Mesendoderm (in vitro differentiated cells): Measurements from ENCODE around the gene CUZD1.
"Not testable (repeated sequence)": the region's sequence is repeated elsewhere in the genome, so short reads cannot be mapped to it uniquely, and the experiment has no call there.

Experiments
- DNase-seq: peaks from one replicate; pipeline ENCODE4 v3.0.0; 2013
- H2AK5ac ChIP-seq: 2 replicates; pipeline ENCODE4 v1.6.1; 2013; ENCODE audit warnings: low read length, inconsistent platforms
- H2BK120ac ChIP-seq: 2 replicates; pipeline ENCODE4 v1.6.1; 2013; ENCODE audit warnings: low read depth, mild to moderate bottlenecking, low read length, moderate library complexity, mixed read lengths
- H2BK15ac ChIP-seq: replicated peaks from 2 replicates; pipeline ENCODE4 v1.6.1; 2013; ENCODE audit warnings: low read depth, mild to moderate bottlenecking, moderate library complexity
- H2BK5ac ChIP-seq: 2 replicates; pipeline ENCODE4 v1.6.1; 2013; ENCODE audit warnings: low read length, inconsistent platforms
- H3K18ac ChIP-seq: 2 replicates; pipeline ENCODE4 v1.6.1; 2013; ENCODE audit warnings: mild to moderate bottlenecking, low read length, mixed read lengths
- H3K23ac ChIP-seq: one replicate; pipeline ENCODE4 v1.6.1; 2013; ENCODE audit warnings: low read length
- H3K27ac ChIP-seq: 2 replicates; pipeline ENCODE4 v1.5.1; 2013; ENCODE audit warnings: low read depth, mild to moderate bottlenecking, inconsistent platforms, low read length, moderate library complexity
- H3K27me3 ChIP-seq: 2 replicates; pipeline ENCODE4 v1.6.1; 2013; ENCODE audit warnings: low read length, control low read depth, mild to moderate bottlenecking, inconsistent platforms; ENCODE audit not compliant: insufficient read depth, poor library complexity
- H3K36me3 ChIP-seq: 2 replicates; pipeline ENCODE4 v1.6.1; 2013; ENCODE audit warnings: low read length, inconsistent platforms; ENCODE audit not compliant: control insufficient read depth, insufficient read depth
- H3K4ac ChIP-seq: one replicate; pipeline ENCODE4 v1.6.1; 2013; ENCODE audit warnings: low read depth, mild to moderate bottlenecking, low read length, moderate library complexity
- H3K4me1 ChIP-seq: 2 replicates; pipeline ENCODE4 v1.6.1; 2013; ENCODE audit warnings: low read depth, low read length, inconsistent platforms; ENCODE audit not compliant: control insufficient read depth
- H3K4me2 ChIP-seq: 2 replicates; pipeline ENCODE4 v1.6.1; 2013; ENCODE audit warnings: low read length
- H3K4me3 ChIP-seq: 2 replicates; pipeline ENCODE4 v1.5.1; 2013; ENCODE audit warnings: mild to moderate bottlenecking, low read length
- H3K56ac ChIP-seq: one replicate; pipeline ENCODE4 v1.6.1; 2013; ENCODE audit warnings: low read length
- H3K79me1 ChIP-seq: 2 replicates; pipeline ENCODE4 v1.6.1; 2013; ENCODE audit warnings: low read length, inconsistent platforms
- H3K79me2 ChIP-seq: 2 replicates; pipeline ENCODE4 v1.6.1; 2013; ENCODE audit warnings: mild to moderate bottlenecking, low read length; ENCODE audit not compliant: control insufficient read depth, insufficient read depth
- H3K9ac ChIP-seq: 2 replicates; pipeline ENCODE4 v1.6.1; 2013; ENCODE audit warnings: low read length, inconsistent platforms
- H4K5ac ChIP-seq: one replicate; pipeline ENCODE4 v1.6.1; 2013; ENCODE audit warnings: low read length
- H4K8ac ChIP-seq: one replicate; pipeline ENCODE4 v1.6.1; 2013; ENCODE audit warnings: low read depth, mild to moderate bottlenecking, control low read depth, low read length, moderate library complexity
- WGBS: extraction: QIAGEN DNeasy Blood & Tissue Kit; methylation state at CpG from one replicate; pipeline ENCODE4 v1.1.7; 2013; ENCODE audit warnings: low lambda C conversion rate, missing lambda C conversion rate; ENCODE audit not compliant: insufficient coverage; ENCODE audit errors: extremely low coverage; 5-methylcytosine and 5-hydroxymethylcytosine counted together

CUZD1 gene

GRCh38 chr10:122859527-122859926, 13.9 kb upstream of the CUZD1 start:
- no peak for DNase-seq
- Histone ChIP-seq H2BK5ac (no peak overlapping the region), H2BK120ac (no peak overlapping the region)

GRCh38 chr10:122858042-122858441, 12.4 kb upstream of the CUZD1 start:
- H3K4ac ChIP-seq, H3K9ac ChIP-seq, H2BK120ac ChIP-seq, H3K79me1 ChIP-seq, H3K4me1 ChIP-seq, H3K4me3 ChIP-seq, H3K4me2 ChIP-seq, H3K27me3 ChIP-seq, H3K36me3 ChIP-seq, H4K5ac ChIP-seq, DNase-seq, H3K23ac ChIP-seq, H4K8ac ChIP-seq, H3K18ac ChIP-seq, H3K79me2 ChIP-seq, H3K56ac ChIP-seq, H2BK5ac ChIP-seq, H2BK15ac ChIP-seq, H2AK5ac ChIP-seq, H3K27ac ChIP-seq: not testable (repeated sequence)
- WGBS = no CpG with 5 or more reads among the region's 5 CpGs

More at GRCh38 chr10:122859527-122859926, 13.9 kb upstream of the CUZD1 start:
- no peak overlapping the region for H3K4me3 ChIP-seq
- no peaks in the 10 kb centered on the region for H3K79me1 ChIP-seq
- H3K4ac ChIP-seq = no peak overlapping the region
- H3K9ac ChIP-seq = no peak overlapping the region
- H3K36me3 ChIP-seq = no peaks in the 10 kb centered on the region
- peaks cover 2% of the 10 kb centered on the region for H3K4me1 ChIP-seq
- no peak overlapping the region for H2AK5ac ChIP-seq
- H3K18ac ChIP-seq = no peak overlapping the region
- no peak overlapping the region for H3K4me2 ChIP-seq
- H4K8ac ChIP-seq = no peak overlapping the region
- no peaks in the 10 kb centered on the region for H3K79me2 ChIP-seq
- H2BK15ac ChIP-seq = no peak overlapping the region
- no peaks in the 10 kb centered on the region for H3K27me3 ChIP-seq
- no peak overlapping the region for H3K23ac ChIP-seq
- no CpG with 5 or more reads among the region's 1 CpG for WGBS
- no peak overlapping the region for H3K27ac ChIP-seq
- no peak overlapping the region for H4K5ac ChIP-seq
- H3K56ac ChIP-seq = no peak overlapping the region

- no peak overlapping the region for H3K9ac ChIP-seq
- no CpG with 5 or more reads among the region's 1 CpG for WGBS
- H2BK5ac ChIP-seq = no peak overlapping the region
- H3K79me1 ChIP-seq = no peaks in the 10 kb centered on the region
- H2AK5ac ChIP-seq = no peak overlapping the region
- H3K18ac ChIP-seq = no peak overlapping the region
- peaks cover 2% of the 10 kb centered on the region for H3K4me1 ChIP-seq
- H2BK15ac ChIP-seq = no peak overlapping the region
- H4K8ac ChIP-seq = no peak overlapping the region
- no peak overlapping the region for H4K5ac ChIP-seq
- no peak overlapping the region for H3K56ac ChIP-seq
- H3K4ac ChIP-seq = no peak overlapping the region
- H3K79me2 ChIP-seq = no peaks in the 10 kb centered on the region
- H3K23ac ChIP-seq = no peak overlapping the region
- H3K4me2 ChIP-seq = no peak overlapping the region
- H2BK120ac ChIP-seq = no peak overlapping the region
- H3K36me3 ChIP-seq = no peaks in the 10 kb centered on the region
- H3K4me3 ChIP-seq = no peak overlapping the region
- H3K27ac ChIP-seq = no peak overlapping the region
- H3K27me3 ChIP-seq = no peaks in the 10 kb centered on the region
- DNase-seq = no peak
These were observed 11.2 kb upstream of the CUZD1 start for GRCh38 chr10:122856902-122857301.

- Histone ChIP-seq H3K4me1 (peaks cover 4% of the 10 kb centered on the region), H3K4me2 (no peak overlapping the region), H3K56ac (peak overlapping the region; percentile 63), H4K5ac (no peak overlapping the region), H2AK5ac (peak overlapping the region; percentile 20), H3K4me3 (no peak overlapping the region), H3K23ac (no peak overlapping the region), H2BK15ac (no peak overlapping the region), H3K36me3 (no peaks in the 10 kb centered on the region), H3K27me3 (no peaks in the 10 kb centered on the region), H2BK120ac (no peak overlapping the region), H2BK5ac (peak overlapping the region; percentile 4), H3K79me2 (no peaks in the 10 kb centered on the region), H3K18ac (no peak overlapping the region), H3K27ac (no peak overlapping the region), H4K8ac (no peak overlapping the region), H3K4ac (no peak overlapping the region), H3K79me1 (no peaks in the 10 kb centered on the region), H3K9ac (peak overlapping the region; percentile 44)
- no CpG with 5 or more reads among the region's 3 CpGs for WGBS
- DNase-seq = peak; percentile 30
These were observed 10.1 kb upstream of the CUZD1 start for GRCh38 chr10:122855745-122856144.

- no peak overlapping the region for H3K9ac ChIP-seq
- H3K4ac ChIP-seq = no peak overlapping the region
- H3K23ac ChIP-seq = no peak overlapping the region
- H2BK5ac ChIP-seq = no peak overlapping the region
- H3K4me2 ChIP-seq = no peak overlapping the region
- H3K18ac ChIP-seq = no peak overlapping the region
- H3K27me3 ChIP-seq = no peaks in the 10 kb centered on the region
- H3K36me3 ChIP-seq = no peaks in the 10 kb centered on the region
- H2BK15ac ChIP-seq = no peak overlapping the region
- no peak overlapping the region for H4K8ac ChIP-seq
- H2BK120ac ChIP-seq = no peak overlapping the region
- WGBS = no CpG with 5 or more reads among the region's 5 CpGs
- no peak overlapping the region for H3K27ac ChIP-seq
- no peaks in the 10 kb centered on the region for H3K79me1 ChIP-seq
- no peak overlapping the region for H3K56ac ChIP-seq
- no peak overlapping the region for H3K4me3 ChIP-seq
- H2AK5ac ChIP-seq = no peak overlapping the region
- peaks cover 11% of the 10 kb centered on the region for H3K4me1 ChIP-seq
- no peak overlapping the region for H4K5ac ChIP-seq
- H3K79me2 ChIP-seq = no peaks in the 10 kb centered on the region
- DNase-seq = peak; percentile 85
These were observed 9.0 kb upstream of the CUZD1 start for GRCh38 chr10:122854648-122855047.

- Histone ChIP-seq H2BK120ac (no peak overlapping the region), H3K27ac (no peak overlapping the region), H3K4me3 (no peak overlapping the region), H3K4me1 (peaks cover 11% of the 10 kb centered on the region), H2BK15ac (no peak overlapping the region), H3K4me2 (no peak overlapping the region), H3K4ac (no peak overlapping the region), H3K56ac (no peak overlapping the region), H4K8ac (no peak overlapping the region), H3K79me1 (no peaks in the 10 kb centered on the region), H3K18ac (no peak overlapping the region), H3K27me3 (no peaks in the 10 kb centered on the region), H2AK5ac (no peak overlapping the region), H3K9ac (peak overlapping the region; percentile 25), H3K36me3 (no peaks in the 10 kb centered on the region), H2BK5ac (peak overlapping the region; percentile 49), H4K5ac (no peak overlapping the region), H3K23ac (no peak overlapping the region), H3K79me2 (no peaks in the 10 kb centered on the region)
- WGBS = no CpG with 5 or more reads among the region's 1 CpG
- DNase-seq = no peak
These were observed 8.1 kb upstream of the CUZD1 start for GRCh38 chr10:122853665-122854313.
